Spleen (tissue), 7 donors: ENCODE measurements around the gene PPP1R26.
"Not testable (repeated sequence)": the region's sequence is repeated elsewhere in the genome, so short reads cannot be mapped to it uniquely, and the experiment has no call there.

Experiments
- POLR2AphosphoS5 ChIP-seq, 3 donors: sonication (generic); formaldehyde crosslinking; IDR thresholded peaks; one replicate each; pipeline ENCODE4 v1.5.1; 2017; ENCODE audit warnings: antibody characterized with exemption in 3 of 3
- TF ChIP-seq, protein P1 (sequence below), 11 experiments: fragments of 200-600 bp in 7 of 11; fragments of 450-650 bp in 4 of 11; sonication (generic) in 4 of 11; IDR thresholded peaks in 8 of 11; conservative IDR thresholded peaks in 3 of 11; 1 replicate in 7 of 11; 2 replicates in 4 of 11; pipeline versions ENCODE4 v1.4.0 to v1.8.0; 2016 to 2021; ENCODE audit warnings: antibody characterized with exemption in 11 of 11, inconsistent platforms in 4 of 11, mild to moderate bottlenecking in 1 of 11
- donor health status: DM: no; HTN: no; CAD: no; lungs with moderate emphysema.
- donor health status: DM: no; HTN: no; CAD: no.
- donor health status: DM: no; HTN: no; CAD: no.

DNA sequence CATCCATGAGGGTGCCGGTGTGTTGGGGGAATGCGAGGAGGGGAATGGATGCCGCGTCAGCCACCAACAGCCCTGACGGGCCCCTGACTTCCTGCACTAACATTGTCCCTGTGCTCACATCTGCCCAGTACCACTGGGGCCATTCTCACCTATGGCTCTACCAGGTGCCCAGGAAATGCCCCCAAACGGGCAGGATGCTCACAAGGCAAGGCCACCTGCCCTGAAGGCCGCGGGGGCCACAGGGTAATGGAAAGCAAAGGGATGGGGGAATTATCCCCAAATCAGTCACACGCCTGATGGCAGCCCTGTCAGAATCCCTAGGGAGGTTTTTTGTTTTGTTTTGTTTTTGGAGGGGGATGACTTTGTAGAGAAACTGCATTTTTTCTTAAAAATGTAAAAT lies 34.3 kb downstream of the PPP1R26 start:
- TF ChIP-seq, protein P1, sequence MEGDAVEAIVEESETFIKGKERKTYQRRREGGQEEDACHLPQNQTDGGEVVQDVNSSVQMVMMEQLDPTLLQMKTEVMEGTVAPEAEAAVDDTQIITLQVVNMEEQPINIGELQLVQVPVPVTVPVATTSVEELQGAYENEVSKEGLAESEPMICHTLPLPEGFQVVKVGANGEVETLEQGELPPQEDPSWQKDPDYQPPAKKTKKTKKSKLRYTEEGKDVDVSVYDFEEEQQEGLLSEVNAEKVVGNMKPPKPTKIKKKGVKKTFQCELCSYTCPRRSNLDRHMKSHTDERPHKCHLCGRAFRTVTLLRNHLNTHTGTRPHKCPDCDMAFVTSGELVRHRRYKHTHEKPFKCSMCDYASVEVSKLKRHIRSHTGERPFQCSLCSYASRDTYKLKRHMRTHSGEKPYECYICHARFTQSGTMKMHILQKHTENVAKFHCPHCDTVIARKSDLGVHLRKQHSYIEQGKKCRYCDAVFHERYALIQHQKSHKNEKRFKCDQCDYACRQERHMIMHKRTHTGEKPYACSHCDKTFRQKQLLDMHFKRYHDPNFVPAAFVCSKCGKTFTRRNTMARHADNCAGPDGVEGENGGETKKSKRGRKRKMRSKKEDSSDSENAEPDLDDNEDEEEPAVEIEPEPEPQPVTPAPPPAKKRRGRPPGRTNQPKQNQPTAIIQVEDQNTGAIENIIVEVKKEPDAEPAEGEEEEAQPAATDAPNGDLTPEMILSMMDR (IDR thresholded peaks at IDR 0.05 in 8 of 11, conservative IDR thresholded peaks at IDR 0.05 in 3 of 11) = not testable (repeated sequence)
- TF ChIP-seq POLR2AphosphoS5 (IDR thresholded peaks at IDR 0.05) = not testable (repeated sequence)
